HL-60 (cell line): ENCODE results near the gene CCL1.

ENCODE experiments used
- POLR2AphosphoS5 ChIP-seq: IDR thresholded peaks from 2 replicates; pipeline ENCODE4 v1.6.1; 2012; ENCODE audit warnings: low read depth
- TF ChIP-seq, protein P1 (sequence below): IDR thresholded peaks from one replicate; pipeline ENCODE4 v1.5.1; 2011; ENCODE audit warnings: low read length, control low read depth, inconsistent platforms; ENCODE audit not compliant: insufficient read depth
- TF ChIP-seq, protein P2 (sequence below): IDR thresholded peaks from 2 replicates; pipeline ENCODE4 v1.6.1; 2012; ENCODE audit warnings: low read depth; ENCODE audit not compliant: insufficient replicate concordance

- TF ChIP-seq POLR2AphosphoS5, result no peak
- TF ChIP-seq, protein P1, sequence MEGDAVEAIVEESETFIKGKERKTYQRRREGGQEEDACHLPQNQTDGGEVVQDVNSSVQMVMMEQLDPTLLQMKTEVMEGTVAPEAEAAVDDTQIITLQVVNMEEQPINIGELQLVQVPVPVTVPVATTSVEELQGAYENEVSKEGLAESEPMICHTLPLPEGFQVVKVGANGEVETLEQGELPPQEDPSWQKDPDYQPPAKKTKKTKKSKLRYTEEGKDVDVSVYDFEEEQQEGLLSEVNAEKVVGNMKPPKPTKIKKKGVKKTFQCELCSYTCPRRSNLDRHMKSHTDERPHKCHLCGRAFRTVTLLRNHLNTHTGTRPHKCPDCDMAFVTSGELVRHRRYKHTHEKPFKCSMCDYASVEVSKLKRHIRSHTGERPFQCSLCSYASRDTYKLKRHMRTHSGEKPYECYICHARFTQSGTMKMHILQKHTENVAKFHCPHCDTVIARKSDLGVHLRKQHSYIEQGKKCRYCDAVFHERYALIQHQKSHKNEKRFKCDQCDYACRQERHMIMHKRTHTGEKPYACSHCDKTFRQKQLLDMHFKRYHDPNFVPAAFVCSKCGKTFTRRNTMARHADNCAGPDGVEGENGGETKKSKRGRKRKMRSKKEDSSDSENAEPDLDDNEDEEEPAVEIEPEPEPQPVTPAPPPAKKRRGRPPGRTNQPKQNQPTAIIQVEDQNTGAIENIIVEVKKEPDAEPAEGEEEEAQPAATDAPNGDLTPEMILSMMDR, result no peak
- TF ChIP-seq, protein P2, sequence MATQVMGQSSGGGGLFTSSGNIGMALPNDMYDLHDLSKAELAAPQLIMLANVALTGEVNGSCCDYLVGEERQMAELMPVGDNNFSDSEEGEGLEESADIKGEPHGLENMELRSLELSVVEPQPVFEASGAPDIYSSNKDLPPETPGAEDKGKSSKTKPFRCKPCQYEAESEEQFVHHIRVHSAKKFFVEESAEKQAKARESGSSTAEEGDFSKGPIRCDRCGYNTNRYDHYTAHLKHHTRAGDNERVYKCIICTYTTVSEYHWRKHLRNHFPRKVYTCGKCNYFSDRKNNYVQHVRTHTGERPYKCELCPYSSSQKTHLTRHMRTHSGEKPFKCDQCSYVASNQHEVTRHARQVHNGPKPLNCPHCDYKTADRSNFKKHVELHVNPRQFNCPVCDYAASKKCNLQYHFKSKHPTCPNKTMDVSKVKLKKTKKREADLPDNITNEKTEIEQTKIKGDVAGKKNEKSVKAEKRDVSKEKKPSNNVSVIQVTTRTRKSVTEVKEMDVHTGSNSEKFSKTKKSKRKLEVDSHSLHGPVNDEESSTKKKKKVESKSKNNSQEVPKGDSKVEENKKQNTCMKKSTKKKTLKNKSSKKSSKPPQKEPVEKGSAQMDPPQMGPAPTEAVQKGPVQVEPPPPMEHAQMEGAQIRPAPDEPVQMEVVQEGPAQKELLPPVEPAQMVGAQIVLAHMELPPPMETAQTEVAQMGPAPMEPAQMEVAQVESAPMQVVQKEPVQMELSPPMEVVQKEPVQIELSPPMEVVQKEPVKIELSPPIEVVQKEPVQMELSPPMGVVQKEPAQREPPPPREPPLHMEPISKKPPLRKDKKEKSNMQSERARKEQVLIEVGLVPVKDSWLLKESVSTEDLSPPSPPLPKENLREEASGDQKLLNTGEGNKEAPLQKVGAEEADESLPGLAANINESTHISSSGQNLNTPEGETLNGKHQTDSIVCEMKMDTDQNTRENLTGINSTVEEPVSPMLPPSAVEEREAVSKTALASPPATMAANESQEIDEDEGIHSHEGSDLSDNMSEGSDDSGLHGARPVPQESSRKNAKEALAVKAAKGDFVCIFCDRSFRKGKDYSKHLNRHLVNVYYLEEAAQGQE, result no peak
These were observed 5.6 kb downstream of the CCL1 start for GRCh38 chr17:34357398-34357797.
